ENCODE data around the gene PICALM.

GRCh38 chr11:86070142-86071056, 1.5 kb upstream of the PICALM start:
- TF ChIP-seq EZH2 (IDR thresholded peaks at IDR 0.05; ENCODE audit: borderline replicate concordance, control insufficient read depth, low read depth, low read length): no peak
- no peak for TF ChIP-seq ATF7 (IDR thresholded peaks at IDR 0.05; ENCODE audit: low read depth)
- no peak for TF ChIP-seq CTCF (IDR thresholded peaks at IDR 0.05 in 2 of 3, conservative IDR thresholded peaks at IDR 0.05 in 1 of 3; ENCODE audit: control insufficient read depth in 2 of 3, extremely low read depth in 1 of 3, insufficient read depth in 1 of 3, low read depth in 3 of 3, low read length in 3 of 3)
- TF ChIP-seq FOXM1 (IDR thresholded peaks at IDR 0.05; ENCODE audit: low read depth, low read length): no peak
- no peak for TF ChIP-seq YY1 (IDR thresholded peaks at IDR 0.05; ENCODE audit: low read depth, low read length)
- no peak for TF ChIP-seq POLR2A (IDR thresholded peaks at IDR 0.05; ENCODE audit: low read depth, low read length)
- TF ChIP-seq ZNF384 (IDR thresholded peaks at IDR 0.05; ENCODE audit: borderline replicate concordance, low read depth, low read length): no peak

Data from GM12878 (cell line).